Adipocyte (in vitro differentiated cells): Measurements from ENCODE around the gene SI.
"Not testable (repeated sequence)": the region's sequence is repeated elsewhere in the genome, so short reads cannot be mapped to it uniquely, and the experiment has no call there.

Experiments
- DNase-seq: peaks from one replicate; pipeline ENCODE4 v3.0.0-alpha.2; 2015; ENCODE audit warnings: low read depth
- H3K27me3 ChIP-seq: replicated peaks from 2 replicates; pipeline ENCODE4 v1.7.0; 2013; ENCODE audit warnings: mild to moderate bottlenecking, low read length, moderate library complexity; ENCODE audit not compliant: control insufficient read depth, insufficient read depth
- H3K36me3 ChIP-seq: 2 replicates; pipeline ENCODE4 v1.7.0; 2013; ENCODE audit warnings: low read length, mild to moderate bottlenecking, moderate library complexity; ENCODE audit not compliant: control insufficient read depth, insufficient read depth, severe bottlenecking
- H3K4me1 ChIP-seq: 2 replicates; pipeline ENCODE4 v1.7.0; 2013; ENCODE audit warnings: mild to moderate bottlenecking, low read length, moderate library complexity; ENCODE audit not compliant: control insufficient read depth, insufficient read depth
- H3K4me3 ChIP-seq: 2 replicates; pipeline ENCODE4 v1.7.0; 2013; ENCODE audit warnings: mild to moderate bottlenecking, low read length, moderate library complexity
- H3K9ac ChIP-seq: 2 replicates; pipeline ENCODE4 v1.7.0; 2013; ENCODE audit warnings: mild to moderate bottlenecking, low read length, moderate library complexity
- H3K9me3 ChIP-seq: 2 replicates; pipeline ENCODE4 v1.7.0; 2013; ENCODE audit warnings: mild to moderate bottlenecking, low read length, moderate library complexity; ENCODE audit not compliant: control insufficient read depth

Gene SI

GRCh38 chr3:164962610-164963009 lies 115.7 kb downstream of the SI start:
- no peaks in the 10 kb centered on the region for H3K27me3 ChIP-seq
- H3K4me3 ChIP-seq = no peak overlapping the region
- DNase-seq = no peak
- H3K36me3 ChIP-seq = no peaks in the 10 kb centered on the region
- H3K4me1 ChIP-seq = no peaks in the 10 kb centered on the region
- H3K9ac ChIP-seq = no peak overlapping the region
- no peaks in the 10 kb centered on the region for H3K9me3 ChIP-seq

DNA sequence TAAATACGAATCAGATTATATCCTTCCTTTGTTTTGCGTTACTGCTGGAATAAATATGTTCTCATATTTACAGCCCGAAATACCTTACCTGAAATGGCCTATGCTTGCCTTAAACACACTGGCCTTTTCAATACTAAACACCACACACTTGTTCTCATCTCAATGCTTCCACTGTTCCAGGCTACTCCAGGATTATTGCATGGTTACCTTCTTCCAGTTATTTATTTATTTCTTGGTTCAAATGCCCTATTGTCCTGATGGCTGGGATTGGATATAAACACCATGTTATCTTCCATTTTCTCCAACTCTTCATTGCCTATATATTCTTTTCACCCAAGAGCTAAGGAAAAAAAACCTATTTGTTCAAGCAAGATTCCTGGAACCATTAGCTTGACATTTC lies 125.3 kb downstream of the SI start:
- no peak overlapping the region for H3K9ac ChIP-seq
- no peaks in the 10 kb centered on the region for H3K36me3 ChIP-seq
- no peaks in the 10 kb centered on the region for H3K4me1 ChIP-seq
- no peaks in the 10 kb centered on the region for H3K27me3 ChIP-seq
- no peak for DNase-seq
- H3K9me3 ChIP-seq = no peaks in the 10 kb centered on the region
- no peak overlapping the region for H3K4me3 ChIP-seq

DNA sequence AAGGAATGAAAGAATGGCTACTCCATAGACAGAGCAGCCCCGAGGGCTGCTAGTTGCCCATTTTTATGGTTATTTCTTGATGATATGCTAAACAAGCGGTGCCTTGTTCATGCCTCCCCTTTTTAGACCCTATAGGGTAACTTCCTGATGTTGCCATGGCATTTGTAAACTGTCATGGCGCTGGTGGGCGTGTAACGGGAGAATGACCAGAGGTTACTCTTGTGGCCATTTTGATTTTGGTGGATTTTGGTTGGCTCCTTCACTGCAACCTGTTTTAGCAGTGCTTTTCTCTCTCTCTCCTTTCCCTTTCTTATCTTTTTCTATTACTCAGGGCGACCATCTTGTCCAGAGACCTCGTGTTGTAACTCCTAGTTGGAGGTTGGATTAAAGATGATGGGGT lies 126.9 kb downstream of the SI start:
- not testable (repeated sequence) for H3K4me3 ChIP-seq, H3K27me3 ChIP-seq, H3K36me3 ChIP-seq, H3K9me3 ChIP-seq, DNase-seq, H3K4me1 ChIP-seq, H3K9ac ChIP-seq

GRCh38 chr3:164940745-164941144 lies 137.6 kb downstream of the SI start:
- no peak overlapping the region for H3K9ac ChIP-seq
- peaks cover 2% of the 10 kb centered on the region for H3K9me3 ChIP-seq
- H3K27me3 ChIP-seq = no peaks in the 10 kb centered on the region
- no peaks in the 10 kb centered on the region for H3K4me1 ChIP-seq
- H3K4me3 ChIP-seq = no peak overlapping the region
- no peak for DNase-seq
- H3K36me3 ChIP-seq = no peaks in the 10 kb centered on the region

DNA sequence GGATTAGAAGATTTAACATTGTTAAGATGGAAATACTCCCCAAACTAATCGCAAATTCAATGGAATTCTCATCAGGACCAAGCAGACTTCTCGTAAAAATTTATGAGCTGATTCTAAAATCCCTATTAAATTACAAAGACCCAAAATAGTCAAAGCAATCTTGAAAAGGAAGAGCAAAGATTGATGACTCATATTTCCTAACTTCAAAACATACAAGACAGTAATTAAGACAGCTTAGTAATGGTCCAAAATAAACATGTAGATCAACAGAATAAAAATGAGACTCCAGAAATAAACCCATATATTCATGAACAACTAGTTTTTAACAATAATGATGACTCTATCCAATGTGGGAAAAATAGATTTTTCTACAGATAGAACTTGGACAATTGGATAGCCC lies 148.7 kb downstream of the SI start:
- H3K9ac ChIP-seq = no peak overlapping the region
- H3K4me1 ChIP-seq = no peaks in the 10 kb centered on the region
- no peak overlapping the region for H3K4me3 ChIP-seq
- no peaks in the 10 kb centered on the region for H3K9me3 ChIP-seq
- H3K36me3 ChIP-seq = no peaks in the 10 kb centered on the region
- no peak for DNase-seq
- no peaks in the 10 kb centered on the region for H3K27me3 ChIP-seq
